Measurements from ENCODE around the gene AQP7.
"Not testable (repeated sequence)": the region's sequence is repeated elsewhere in the genome, so short reads cannot be mapped to it uniquely, and the experiment has no call there.

AQP7 gene

DNA sequence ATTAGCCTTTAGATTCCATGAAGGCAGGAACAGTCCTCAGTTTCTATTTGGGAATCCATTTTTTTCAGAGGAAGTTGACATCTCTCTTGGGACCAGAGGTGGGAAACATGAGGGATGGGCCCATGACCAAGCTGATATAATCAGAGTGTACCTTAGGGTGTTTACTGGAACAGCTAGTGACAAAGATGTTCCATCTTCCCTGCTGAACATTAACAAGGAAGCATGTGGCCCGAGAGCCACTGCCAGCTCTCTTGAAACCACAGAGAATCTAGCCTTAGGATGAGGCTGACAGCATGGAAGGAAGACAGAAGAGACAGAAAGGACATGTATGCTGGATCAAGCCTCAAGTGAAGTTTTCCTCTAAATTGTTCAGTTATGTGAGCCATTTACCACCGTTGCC is 29.1 kb upstream of the AQP7 start:
- no peak for DNase-seq

GRCh38 chr9:33430942-33431341 is 28.6 kb upstream of the AQP7 start:
- DNase-seq = no peak

- no peak for DNase-seq
These were observed 27.1 kb upstream of the AQP7 start for GRCh38 chr9:33429256-33429985.

DNA sequence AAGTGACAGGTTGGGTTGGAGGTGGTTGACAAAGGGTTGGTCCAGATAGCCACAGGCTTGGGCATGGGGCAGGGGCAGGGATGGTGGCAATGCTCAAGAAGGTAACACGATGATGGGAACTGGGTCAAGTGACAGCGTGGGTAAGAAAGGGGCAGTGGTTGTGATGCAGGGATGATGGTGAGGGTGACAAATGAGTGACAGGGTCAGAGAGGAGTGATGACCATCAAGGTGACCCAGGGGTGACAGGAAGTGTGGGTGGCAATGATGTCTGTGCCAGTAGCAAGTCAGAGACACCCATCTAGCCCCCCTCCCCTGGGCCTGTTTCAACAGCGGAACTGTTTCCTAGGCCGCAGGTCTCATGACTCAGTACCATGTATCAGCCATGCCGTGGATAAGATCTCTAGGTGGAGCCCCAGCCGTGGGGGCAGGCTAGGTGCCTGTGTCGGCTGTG is 24.5 kb upstream of the AQP7 start:
- DNase-seq = no peak

GRCh38 chr9:33425128-33425533 is 22.8 kb upstream of the AQP7 start:
- DNase-seq = no peak

GRCh38 chr9:33424492-33424891 is 22.1 kb upstream of the AQP7 start:
- DNase-seq = not testable (repeated sequence)

DNA sequence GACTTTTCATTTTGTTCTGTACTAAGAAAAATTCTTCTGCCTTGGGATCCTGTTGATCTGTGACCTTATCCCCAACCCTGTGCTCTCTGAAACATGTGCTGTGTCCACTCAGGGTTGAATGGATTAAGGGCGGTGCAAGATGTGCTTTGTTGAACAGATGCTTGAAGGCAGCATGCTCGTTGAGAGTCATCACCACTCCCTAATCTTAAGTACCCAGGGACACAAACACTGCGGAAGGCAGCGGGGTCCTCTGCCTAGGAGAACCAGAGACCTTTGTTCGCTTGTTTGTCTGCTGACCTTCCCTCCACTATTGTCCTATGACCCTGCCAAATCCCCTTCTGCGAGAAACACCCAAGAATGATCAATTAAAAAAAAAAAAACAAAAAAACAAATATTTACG is 21.7 kb upstream of the AQP7 start:
- DNase-seq = not testable (repeated sequence)

DNA sequence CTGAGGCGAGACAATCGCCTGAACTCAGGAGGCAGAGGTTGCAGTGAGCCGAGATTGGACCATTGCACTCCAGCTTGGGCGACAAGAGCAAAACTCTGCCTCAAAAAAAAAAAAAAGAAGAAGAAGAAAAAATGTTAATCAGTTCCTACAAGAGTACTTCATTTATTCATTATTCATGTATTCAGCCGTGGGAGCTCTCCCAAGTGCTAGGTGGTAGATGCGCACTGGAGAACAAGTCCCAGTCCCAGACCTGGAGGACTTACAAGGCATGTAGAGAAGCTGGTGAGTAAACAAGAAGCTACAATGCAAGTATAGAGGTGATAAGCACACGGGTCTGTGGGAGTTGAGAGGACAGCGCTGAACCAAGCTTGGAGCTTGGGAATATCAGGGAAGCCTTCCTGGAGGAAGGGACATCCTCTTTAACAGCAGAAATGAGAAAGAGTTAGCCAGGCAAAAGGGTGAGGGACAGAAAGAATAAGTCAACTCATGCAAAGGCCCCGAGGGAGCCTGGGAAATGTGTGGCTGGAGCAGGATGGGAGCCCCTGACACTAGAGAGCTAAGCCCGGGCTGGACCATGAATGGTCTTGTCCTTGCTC is 17.4 kb upstream of the AQP7 start:
- DNase-seq = no peak

- no peak for DNase-seq
These were observed 15.7 kb upstream of the AQP7 start for GRCh38 chr9:33418090-33418489.

DNA sequence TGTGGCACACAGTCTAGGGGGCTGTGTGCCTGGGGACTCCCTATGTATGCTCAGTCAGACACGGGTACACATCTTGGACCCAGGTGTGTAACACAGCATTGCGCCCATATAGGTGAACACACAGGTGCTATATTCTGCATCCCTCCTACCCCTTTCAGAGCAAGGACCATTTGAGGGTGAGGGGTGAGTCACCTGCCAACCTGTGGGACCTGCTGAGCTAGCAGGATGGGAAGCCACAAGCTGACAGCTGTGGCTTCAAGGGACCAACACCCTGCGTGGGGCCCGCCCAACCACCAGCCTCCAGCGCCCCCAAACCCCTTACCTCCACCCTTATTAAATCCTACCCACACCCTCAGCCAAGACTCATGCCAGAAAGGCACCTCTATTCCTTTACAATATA is 14.6 kb upstream of the AQP7 start:
- no peak for DNase-seq

DNA sequence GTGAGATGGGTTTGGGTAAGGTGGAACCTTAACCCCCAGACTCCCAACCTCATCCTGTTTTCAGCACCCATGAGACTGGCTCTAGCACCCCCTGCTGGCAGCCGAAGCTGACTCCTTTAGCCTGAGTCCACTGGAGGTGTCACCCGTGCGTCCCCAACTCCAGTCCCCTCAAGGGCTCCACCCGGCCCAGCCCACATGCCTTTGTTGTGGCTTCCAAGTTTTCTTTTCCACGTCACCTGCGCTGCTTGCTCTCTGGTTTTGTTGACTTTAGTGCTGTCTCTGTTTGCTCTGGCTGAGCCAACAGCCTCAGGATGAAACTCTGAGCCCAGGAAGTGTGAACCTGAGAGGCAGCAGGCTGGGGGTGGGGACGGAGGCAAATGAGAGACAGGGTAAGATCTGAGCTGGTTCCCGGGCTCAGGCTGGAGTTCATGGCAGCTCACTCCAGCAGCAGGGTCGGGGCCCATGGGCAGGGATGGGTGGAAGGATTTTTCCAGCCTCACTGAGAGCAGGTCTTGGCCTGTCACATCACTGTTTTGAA is 13.2 kb upstream of the AQP7 start:
- peak in 1 of 2 donors; percentile 24 for DNase-seq

- DNase-seq = no peak
These were observed 12.6 kb upstream of the AQP7 start for GRCh38 chr9:33414889-33415500.

- no peak for DNase-seq
These were observed 11.9 kb upstream of the AQP7 start for GRCh38 chr9:33414268-33414667.

DNA sequence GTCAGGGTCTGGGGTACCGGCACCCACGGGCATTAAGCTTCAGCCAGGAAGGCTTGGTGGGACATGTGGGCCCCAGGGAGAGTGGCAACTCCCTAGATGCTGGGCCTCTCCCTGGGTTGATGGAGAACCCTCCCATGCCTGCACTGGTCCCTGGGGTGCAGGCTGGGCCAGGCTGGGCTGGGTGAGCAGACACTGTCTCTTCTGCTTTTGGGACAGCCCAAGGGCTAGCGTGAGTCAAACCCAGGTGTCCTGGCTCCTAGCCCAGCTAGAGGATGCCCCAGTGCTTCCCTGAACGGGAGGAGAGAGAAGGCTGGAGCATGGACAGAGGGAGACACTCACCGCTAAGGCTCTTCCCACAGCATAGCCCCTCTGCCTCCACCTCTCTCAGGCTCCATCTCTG is 5.7 kb upstream of the AQP7 start:
- no peak for DNase-seq

GRCh38 chr9:33407061-33407460 is 4.7 kb upstream of the AQP7 start:
- DNase-seq = no peak

DNA sequence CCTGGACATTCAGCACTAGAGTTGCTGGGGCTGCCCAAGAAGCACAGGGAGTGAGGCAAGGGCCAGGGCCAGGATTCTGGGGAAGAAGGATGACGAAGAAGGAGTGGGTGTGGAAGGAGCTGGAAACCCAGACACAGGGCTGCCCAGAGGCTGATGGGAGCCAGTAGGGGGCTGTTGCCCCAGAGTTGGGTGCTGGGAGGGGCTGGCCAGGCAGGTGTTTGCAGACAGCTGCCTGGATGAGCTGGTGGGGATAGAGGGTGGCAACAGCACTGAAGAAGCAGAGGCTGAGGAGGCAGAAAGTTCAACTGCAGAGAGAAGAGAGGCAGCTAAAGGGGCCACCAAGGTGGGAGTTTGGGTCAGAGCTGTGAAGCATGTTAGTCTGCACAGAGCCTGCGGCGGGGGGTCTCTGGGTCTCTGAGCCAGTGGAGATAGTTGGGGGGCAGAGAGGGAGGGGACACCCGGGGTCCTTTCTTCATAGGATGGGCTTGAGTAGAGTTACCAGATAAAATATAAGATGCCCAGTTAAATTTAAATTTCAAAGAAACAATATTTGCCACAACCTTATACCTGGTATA is 2.5 kb upstream of the AQP7 start:
- no peak for DNase-seq

GRCh38 chr9:33403941-33404787 is 1.8 kb upstream of the AQP7 start:
- no peak for DNase-seq

- not testable (repeated sequence) for DNase-seq
These were observed 559 bp downstream of the AQP7 start for GRCh38 chr9:33401809-33402208.

GRCh38 chr9:33399047-33399446 is 3.3 kb downstream of the AQP7 start:
- DNase-seq = not testable (repeated sequence)

DNA sequence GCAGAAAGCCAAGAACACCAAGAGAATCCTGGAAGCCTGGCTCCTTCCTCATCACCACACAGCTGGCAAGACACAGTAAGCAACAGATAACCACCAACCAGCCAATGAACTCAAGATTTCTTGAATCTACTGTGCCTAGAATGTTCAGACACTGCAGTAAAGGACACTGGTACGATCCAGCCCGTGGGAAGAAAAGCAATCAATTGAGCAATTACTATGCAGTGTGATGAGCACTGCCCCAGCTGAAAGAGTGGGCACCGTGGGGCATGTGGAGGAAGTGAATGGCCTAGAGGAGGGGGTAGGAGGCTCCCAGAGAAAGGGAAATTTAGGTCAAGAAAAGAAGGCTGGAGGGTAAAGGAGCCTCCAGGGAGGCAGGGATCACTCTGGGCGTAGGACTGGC is 4.6 kb downstream of the AQP7 start:
- not testable (repeated sequence) for DNase-seq

GRCh38 chr9:33395159-33395879 is 7.0 kb downstream of the AQP7 start:
- not testable (repeated sequence) for DNase-seq

DNA sequence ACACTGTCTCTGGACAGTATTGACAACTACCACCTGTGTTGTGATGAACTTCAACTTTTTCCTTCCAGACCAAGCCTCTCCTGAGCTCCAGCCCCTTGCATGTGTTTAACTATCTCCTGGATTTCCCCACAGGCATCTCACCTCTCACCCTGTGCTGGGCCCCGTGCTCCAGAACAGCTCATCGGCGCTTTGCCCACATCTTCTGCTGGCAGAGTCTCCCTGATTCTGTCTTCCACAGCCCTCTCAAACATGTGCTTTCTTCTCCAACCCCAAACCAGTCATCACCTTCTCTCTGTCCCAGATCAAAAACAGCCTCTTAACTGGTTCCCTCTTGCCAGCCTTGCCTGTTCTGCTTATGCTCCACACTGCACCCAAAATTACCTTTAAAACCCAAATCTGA is 8.4 kb downstream of the AQP7 start:
- DNase-seq = not testable (repeated sequence)

Measured in hippocampal formation (tissue), 2 donors.